Trophoblast cell (in vitro differentiated cells and primary cell): ENCODE measurements around the gene KIF5A.
A peak's percentile ranks its signal among the peaks of the same experiment; 100 is the strongest.
"Not testable (repeated sequence)": the region's sequence is repeated elsewhere in the genome, so short reads cannot be mapped to it uniquely, and the experiment has no call there.

ENCODE experiments used
- DNase-seq, 2 donors: peaks; one replicate each; pipeline ENCODE4 v3.0.0-alpha.2; 2016
- H2AFZ ChIP-seq: 2 replicates; pipeline ENCODE4 v1.6.1; 2013; ENCODE audit warnings: low read length, moderate library complexity, mild to moderate bottlenecking; ENCODE audit not compliant: insufficient read depth, poor library complexity
- H2AK5ac ChIP-seq: 2 replicates; pipeline ENCODE4 v1.6.1; 2013; ENCODE audit warnings: mild to moderate bottlenecking, low read length
- H2BK120ac ChIP-seq: 2 replicates; pipeline ENCODE4 v1.6.1; 2013; ENCODE audit warnings: low read length, mild to moderate bottlenecking, moderate library complexity; ENCODE audit not compliant: insufficient read depth, poor library complexity
- H2BK12ac ChIP-seq: 2 replicates; pipeline ENCODE4 v1.6.1; 2013; ENCODE audit warnings: mild to moderate bottlenecking, low read length, moderate library complexity
- H2BK5ac ChIP-seq: 2 replicates; pipeline ENCODE4 v1.6.1; 2013; ENCODE audit warnings: low read length, low read depth, moderate library complexity, mild to moderate bottlenecking; ENCODE audit not compliant: poor library complexity
- H3K14ac ChIP-seq: 2 replicates; pipeline ENCODE4 v1.6.1; 2013; ENCODE audit warnings: mild to moderate bottlenecking, low read length
- H3K18ac ChIP-seq: 2 replicates; pipeline ENCODE4 v1.6.1; 2013; ENCODE audit warnings: mild to moderate bottlenecking, low read length
- H3K23ac ChIP-seq: 2 replicates; pipeline ENCODE4 v1.6.1; 2013; ENCODE audit warnings: low read length
- H3K27ac ChIP-seq: 2 replicates; pipeline ENCODE4 v1.5.1; 2013; ENCODE audit warnings: low read depth, mild to moderate bottlenecking, inconsistent platforms, low read length, moderate library complexity
- H3K27me3 ChIP-seq: 2 replicates; pipeline ENCODE4 v1.6.1; 2013; ENCODE audit warnings: inconsistent platforms, mild to moderate bottlenecking, low read length, moderate library complexity; ENCODE audit not compliant: insufficient read depth
- H3K36me3 ChIP-seq, 2 experiments: 1 replicate in 1 of 2; 2 replicates in 1 of 2; pipeline ENCODE4 v1.6.1; 2013; ENCODE audit warnings: low read length in 2 of 2, mild to moderate bottlenecking in 2 of 2, moderate library complexity in 1 of 2; ENCODE audit not compliant: insufficient read depth in 2 of 2, control insufficient read depth in 1 of 2
- H3K4ac ChIP-seq: 2 replicates; pipeline ENCODE4 v1.6.1; 2013; ENCODE audit warnings: low read depth, mild to moderate bottlenecking, low read length, moderate library complexity
- H3K4me1 ChIP-seq, 2 experiments: 1 replicate in 1 of 2; 2 replicates in 1 of 2; pipeline ENCODE4 v1.6.1; 2013; ENCODE audit warnings: low read length in 2 of 2, mild to moderate bottlenecking in 2 of 2, moderate library complexity in 1 of 2; ENCODE audit not compliant: insufficient read depth in 2 of 2, control insufficient read depth in 1 of 2
- H3K4me2 ChIP-seq: 2 replicates; pipeline ENCODE4 v1.6.1; 2013; ENCODE audit warnings: inconsistent platforms, mild to moderate bottlenecking, low read length, moderate library complexity
- H3K4me3 ChIP-seq: 2 replicates; pipeline ENCODE4 v1.5.1; 2013; ENCODE audit warnings: mild to moderate bottlenecking, low read depth, low read length, inconsistent platforms
- H3K79me1 ChIP-seq: one replicate; pipeline ENCODE4 v1.6.1; 2013; ENCODE audit warnings: low read length
- H3K79me2 ChIP-seq: 2 replicates; pipeline ENCODE4 v1.6.1; 2013; ENCODE audit warnings: low read length, mild to moderate bottlenecking; ENCODE audit not compliant: control insufficient read depth, insufficient read depth, poor library complexity
- H3K9ac ChIP-seq: 2 replicates; pipeline ENCODE4 v1.6.1; 2013; ENCODE audit warnings: mild to moderate bottlenecking, low read length
- H3K9me3 ChIP-seq: 2 replicates; pipeline ENCODE4 v1.6.1; 2013; ENCODE audit warnings: low read depth, mild to moderate bottlenecking, control low read depth, inconsistent platforms, low read length; ENCODE audit not compliant: insufficient read depth
- H4K12ac ChIP-seq: 2 replicates; pipeline ENCODE4 v1.6.1; 2013; ENCODE audit warnings: low read depth, mild to moderate bottlenecking, low read length, moderate library complexity
- H4K8ac ChIP-seq: 2 replicates; pipeline ENCODE4 v1.6.1; 2013; ENCODE audit warnings: low read depth, mild to moderate bottlenecking, low read length, moderate library complexity
- H4K91ac ChIP-seq: one replicate; pipeline ENCODE4 v1.6.1; 2013; ENCODE audit warnings: low read depth, mild to moderate bottlenecking, low read length, moderate library complexity
- WGBS: extraction: QIAGEN DNeasy Blood & Tissue Kit; methylation state at CpG from one replicate; pipeline ENCODE4 v1.1.7; 2013; ENCODE audit warnings: missing lambda C conversion rate; ENCODE audit not compliant: insufficient read length, insufficient coverage; ENCODE audit errors: extremely low coverage; 5-methylcytosine and 5-hydroxymethylcytosine counted together

The KIF5A gene

DNA sequence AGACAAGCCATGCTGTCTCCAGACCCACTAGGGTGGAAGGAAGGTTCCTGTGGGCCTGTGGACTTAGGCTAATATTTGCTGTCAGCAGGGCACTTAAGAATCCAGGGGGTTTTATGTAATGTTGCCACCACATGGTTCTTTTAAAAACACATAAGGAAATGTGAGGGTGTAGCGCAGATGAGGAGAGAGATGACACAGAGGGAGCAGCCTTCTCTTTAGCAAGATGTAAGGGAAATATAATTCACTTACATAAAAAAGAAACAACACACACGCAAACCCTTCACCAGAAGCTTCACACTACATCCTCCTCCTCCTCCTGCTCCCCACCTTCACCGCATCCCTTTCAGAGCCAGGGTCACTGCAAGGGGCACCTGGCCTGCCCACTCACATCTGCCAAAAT lies 36.3 kb downstream of the KIF5A start:
- peaks cover under 1% of the 10 kb centered on the region for H3K79me2 ChIP-seq
- DNase-seq = no peak
- H2BK5ac ChIP-seq = no peak overlapping the region
- H3K27ac ChIP-seq = no peak overlapping the region
- H3K36me3 ChIP-seq = no peaks in the 10 kb centered on the region
- no peak overlapping the region for H4K91ac ChIP-seq
- no peak overlapping the region for H3K18ac ChIP-seq
- peaks cover 2% of the 10 kb centered on the region for H3K79me1 ChIP-seq
- H3K4me2 ChIP-seq = no peak overlapping the region
- no peak overlapping the region for H3K14ac ChIP-seq
- no peaks in the 10 kb centered on the region for H3K9me3 ChIP-seq
- H4K12ac ChIP-seq = no peak overlapping the region
- no peak overlapping the region for H2AFZ ChIP-seq
- WGBS = 100% methylated on average over 1 of the region's 3 CpGs
- no peak overlapping the region for H2BK12ac ChIP-seq
- no peaks in the 10 kb centered on the region for H3K27me3 ChIP-seq
- H3K4ac ChIP-seq = no peak overlapping the region
- no peak overlapping the region for H4K8ac ChIP-seq
- no peak overlapping the region for H3K23ac ChIP-seq
- H2BK120ac ChIP-seq = no peak overlapping the region
- no peak overlapping the region for H3K4me3 ChIP-seq
- no peak overlapping the region for H3K9ac ChIP-seq
- H2AK5ac ChIP-seq = no peak overlapping the region
- peaks cover 0 to 3% of the 10 kb centered on the region in 2 experiments for H3K4me1 ChIP-seq

- peaks cover 3% of the 10 kb centered on the region for H3K79me2 ChIP-seq
- no peak overlapping the region for H3K9ac ChIP-seq
- H3K36me3 ChIP-seq = no peaks in the 10 kb centered on the region
- H3K4me3 ChIP-seq = no peak overlapping the region
- H2BK5ac ChIP-seq = no peak overlapping the region
- no peak for DNase-seq
- no peak overlapping the region for H4K12ac ChIP-seq
- H3K4me1 ChIP-seq = peaks cover 2 to 6% of the 10 kb centered on the region in 2 experiments
- H4K91ac ChIP-seq = no peak overlapping the region
- no peak overlapping the region for H3K27ac ChIP-seq
- peaks cover 5% of the 10 kb centered on the region for H3K79me1 ChIP-seq
- H2AFZ ChIP-seq = no peak overlapping the region
- no peak overlapping the region for H3K23ac ChIP-seq
- no peak overlapping the region for H2BK12ac ChIP-seq
- H3K14ac ChIP-seq = no peak overlapping the region
- no CpG with 5 or more reads among the region's 3 CpGs for WGBS
- no peak overlapping the region for H2BK120ac ChIP-seq
- H4K8ac ChIP-seq = no peak overlapping the region
- H3K4ac ChIP-seq = no peak overlapping the region
- no peaks in the 10 kb centered on the region for H3K9me3 ChIP-seq
- no peak overlapping the region for H2AK5ac ChIP-seq
- H3K4me2 ChIP-seq = no peak overlapping the region
- no peaks in the 10 kb centered on the region for H3K27me3 ChIP-seq
- no peak overlapping the region for H3K18ac ChIP-seq
Observed at GRCh38 chr12:57586832-57587429, 37.1 kb downstream of the KIF5A start.

- H3K79me1 ChIP-seq, H3K4me3 ChIP-seq: not testable (repeated sequence)
Observed at GRCh38 chr12:57588951-57589610, 39.2 kb downstream of the KIF5A start.

DNA sequence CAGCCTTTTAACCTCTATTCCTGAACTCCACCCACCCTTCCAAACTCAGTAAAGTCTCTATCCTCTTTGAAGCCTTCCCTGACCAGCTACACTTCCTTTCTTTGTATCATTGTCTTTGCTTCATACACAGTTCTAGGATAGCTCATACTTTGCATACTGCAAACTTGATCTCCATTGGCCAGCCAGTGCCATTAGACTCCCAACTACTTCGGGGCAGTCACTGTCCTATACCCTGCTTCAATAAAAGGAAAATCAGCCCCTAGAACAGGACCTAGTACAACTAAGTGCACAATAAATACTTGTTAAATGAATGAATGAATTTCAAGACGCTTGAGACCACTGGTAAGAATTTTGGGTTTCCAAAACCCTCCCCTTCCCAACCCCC lies 40.6 kb downstream of the KIF5A start:
- Histone ChIP-seq H3K14ac (peak overlapping the region; percentile 52), H3K9me3 (no peaks in the 10 kb centered on the region), H4K91ac (peak overlapping the region; percentile 41), H3K18ac (no peak overlapping the region), H3K36me3 (peaks cover 4 to 9% of the 10 kb centered on the region in 2 experiments), H3K27me3 (no peaks in the 10 kb centered on the region), H3K23ac (no peak overlapping the region), H3K79me1 (peaks cover 5% of the 10 kb centered on the region), H3K4ac (no peak overlapping the region), H3K4me3 (peak overlapping the region; percentile 96), H2AK5ac (no peak overlapping the region), H4K8ac (peak overlapping the region; percentile 91), H2BK5ac (no peak overlapping the region), H3K79me2 (peaks cover 3% of the 10 kb centered on the region), H3K4me1 (peaks cover 4 to 11% of the 10 kb centered on the region in 2 experiments), H2BK120ac (no peak overlapping the region), H3K4me2 (peak overlapping the region; percentile 79), H2BK12ac (no peak overlapping the region), H3K27ac (no peak overlapping the region), H2AFZ (peak overlapping the region; percentile 80), H4K12ac (peak overlapping the region; percentile 34), H3K9ac (no peak overlapping the region)
- peak in 1 of 2 donors; percentile 45 for DNase-seq
- no CpG with 5 or more reads among the region's 2 CpGs for WGBS

More at GRCh38 chr12:57588951-57589610, 39.2 kb downstream of the KIF5A start:
- DNase-seq, H4K91ac ChIP-seq, H3K14ac ChIP-seq, H2BK12ac ChIP-seq, H3K23ac ChIP-seq, H3K79me2 ChIP-seq, H3K9me3 ChIP-seq, H3K9ac ChIP-seq, H3K4me2 ChIP-seq, H4K8ac ChIP-seq, H3K27ac ChIP-seq, H2BK5ac ChIP-seq, H2BK120ac ChIP-seq, H2AFZ ChIP-seq, H2AK5ac ChIP-seq, H3K27me3 ChIP-seq, H3K18ac ChIP-seq, H3K4ac ChIP-seq, H4K12ac ChIP-seq, H3K36me3 ChIP-seq: not testable (repeated sequence)
- peaks cover 4 to 11% of the 10 kb centered on the region in 2 experiments for H3K4me1 ChIP-seq
- WGBS = no CpG with 5 or more reads among the region's 15 CpGs
